GM18868 (cell line): ENCODE data around the gene STX5.
"Not testable (repeated sequence)": the region's sequence is repeated elsewhere in the genome, so short reads cannot be mapped to it uniquely, and the experiment has no call there.

Source experiments
- ATAC-seq: cut with Tn5 transposase; IDR thresholded peaks from one replicate; pipeline ENCODE4 v1.9.1; 2021; ENCODE audit warnings: mild to moderate bottlenecking, moderate library complexity; ENCODE audit not compliant: unreplicated experiment

Gene STX5

GRCh38 chr11:62832336-62833234 lies 734 bp upstream of the STX5 start, which contains the start of gene TEX54:
TSS of gene TEX54 (minus strand) at chr11:62832841.
- ATAC-seq = no peak

DNA sequence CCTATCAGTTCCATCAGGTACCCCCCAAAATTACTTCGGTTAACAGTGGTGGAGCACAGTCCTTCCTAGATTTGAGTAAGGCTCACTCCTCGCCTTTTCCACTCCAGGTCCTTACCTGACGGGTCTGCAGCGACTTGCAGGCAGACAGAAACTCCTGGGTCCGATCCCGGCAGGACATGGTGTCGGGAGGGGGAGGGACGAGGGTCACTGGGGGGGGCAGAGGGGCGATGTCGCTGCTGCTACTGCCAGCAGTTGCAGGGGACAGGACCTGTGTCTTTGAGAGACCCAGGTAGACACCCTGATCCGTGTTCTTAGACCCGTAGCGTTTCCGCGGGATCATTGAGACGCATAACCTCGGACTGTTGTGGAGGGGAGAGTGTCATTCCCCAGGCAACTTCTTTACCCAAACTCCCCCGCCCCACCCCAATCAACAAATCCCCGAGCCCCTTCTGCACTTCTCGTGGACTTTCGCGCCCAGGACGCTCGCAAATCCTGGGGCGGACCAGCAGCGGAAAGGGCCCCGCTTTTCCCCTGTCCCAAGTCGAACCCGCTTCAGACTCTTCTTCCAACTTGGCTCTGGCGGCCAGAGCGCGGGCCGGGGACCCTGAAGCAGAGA lies 839 bp downstream of the STX5 start:
- ATAC-seq = no peak

DNA sequence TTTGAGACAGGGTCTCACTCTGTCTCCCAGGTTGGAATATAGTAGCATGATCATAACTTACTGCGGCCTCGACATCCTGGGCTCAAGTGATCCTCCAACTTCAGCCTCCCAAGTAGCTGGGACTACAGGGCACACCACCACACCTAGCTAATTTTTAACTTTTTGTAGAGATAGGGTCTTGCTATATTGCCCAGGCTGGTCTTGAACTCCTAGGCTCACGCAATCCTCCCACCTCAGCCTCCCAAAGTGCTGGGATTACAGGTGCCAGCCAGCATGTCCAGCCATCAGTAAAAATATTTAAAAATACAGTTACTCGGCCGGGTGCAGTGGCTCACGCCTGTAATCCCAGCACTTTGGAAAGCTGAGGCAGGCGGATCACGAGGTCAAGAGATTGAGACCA lies 3.7 kb downstream of the STX5 start:
- ATAC-seq = not testable (repeated sequence)

- no peak for ATAC-seq
Observed at GRCh38 chr11:62823677-62824076, 8.2 kb downstream of the STX5 start.

DNA sequence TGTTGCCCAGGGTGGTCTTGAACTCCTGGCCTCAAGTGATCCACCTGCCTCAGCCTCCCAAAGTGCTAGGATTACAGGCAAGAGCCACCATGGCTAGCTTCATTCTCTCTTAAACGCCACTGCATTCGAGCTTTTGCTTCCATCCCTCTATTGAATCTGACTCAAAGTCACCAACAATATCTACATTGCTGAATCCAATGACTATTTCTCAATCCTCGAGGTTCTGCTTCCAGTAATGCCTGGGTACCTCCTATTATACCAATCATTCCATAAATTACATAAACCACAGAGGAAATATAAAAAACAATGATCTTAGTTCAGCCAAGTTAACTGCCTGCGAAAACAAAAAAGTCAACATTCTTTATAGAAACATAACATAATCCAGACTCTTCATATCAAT lies 14.7 kb downstream of the STX5 start:
- no peak for ATAC-seq

GRCh38 chr11:62816557-62816956 lies 15.3 kb downstream of the STX5 start:
- ATAC-seq = no peak

GRCh38 chr11:62811659-62812058 lies 20.2 kb downstream of the STX5 start:
- ATAC-seq = no peak

- no peak for ATAC-seq
Observed at GRCh38 chr11:62810748-62811147, 21.1 kb downstream of the STX5 start.

DNA sequence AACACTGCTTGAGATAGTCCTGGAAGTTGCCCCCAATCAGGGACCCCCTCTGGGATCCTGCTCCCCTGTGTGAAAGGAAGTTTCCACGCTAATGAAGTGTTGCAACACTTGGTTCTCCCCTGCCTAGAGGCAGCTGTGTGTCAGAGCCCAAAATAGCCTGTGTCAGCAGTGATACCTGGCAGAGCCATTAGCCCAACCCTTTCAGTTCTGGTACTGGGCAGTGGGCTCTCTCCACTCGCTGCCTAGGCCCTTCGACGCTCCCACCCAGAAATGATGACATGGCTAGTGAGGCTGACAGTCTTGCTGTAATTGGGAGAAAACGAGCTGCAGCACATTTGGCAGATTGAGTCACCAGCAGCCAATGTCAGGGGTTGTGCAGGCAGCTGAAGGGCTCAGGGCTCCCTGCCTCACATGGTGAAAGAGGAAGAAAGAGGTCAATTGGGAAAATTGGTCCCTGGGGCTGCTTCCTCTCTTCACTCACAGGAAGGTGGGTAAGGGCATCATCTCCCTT lies 25.2 kb downstream of the STX5 start:
- ATAC-seq = no peak

DNA sequence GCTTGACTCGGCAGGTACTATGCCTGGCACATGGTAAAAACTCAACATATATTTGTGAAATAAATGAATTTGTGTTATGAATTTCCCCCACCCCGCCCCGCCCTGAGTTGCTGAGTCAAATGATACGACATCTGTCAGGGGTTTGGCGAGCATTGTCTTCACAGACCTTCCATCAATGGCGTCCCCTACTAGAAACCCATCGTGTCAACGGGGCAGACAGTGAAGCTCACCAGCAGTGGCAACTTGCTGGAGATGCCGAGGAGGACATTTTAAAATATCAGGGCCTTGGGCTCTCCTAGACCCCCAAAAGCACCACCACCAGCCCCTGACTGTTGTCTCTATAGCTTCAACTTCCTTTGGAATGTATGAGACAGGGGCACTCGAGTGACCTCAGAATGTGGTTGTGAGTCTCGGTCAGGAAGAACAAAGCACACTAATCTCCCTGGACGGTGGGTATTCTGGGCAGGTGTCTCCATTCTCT lies 25.9 kb downstream of the STX5 start:
- peak; percentile 2 for ATAC-seq

DNA sequence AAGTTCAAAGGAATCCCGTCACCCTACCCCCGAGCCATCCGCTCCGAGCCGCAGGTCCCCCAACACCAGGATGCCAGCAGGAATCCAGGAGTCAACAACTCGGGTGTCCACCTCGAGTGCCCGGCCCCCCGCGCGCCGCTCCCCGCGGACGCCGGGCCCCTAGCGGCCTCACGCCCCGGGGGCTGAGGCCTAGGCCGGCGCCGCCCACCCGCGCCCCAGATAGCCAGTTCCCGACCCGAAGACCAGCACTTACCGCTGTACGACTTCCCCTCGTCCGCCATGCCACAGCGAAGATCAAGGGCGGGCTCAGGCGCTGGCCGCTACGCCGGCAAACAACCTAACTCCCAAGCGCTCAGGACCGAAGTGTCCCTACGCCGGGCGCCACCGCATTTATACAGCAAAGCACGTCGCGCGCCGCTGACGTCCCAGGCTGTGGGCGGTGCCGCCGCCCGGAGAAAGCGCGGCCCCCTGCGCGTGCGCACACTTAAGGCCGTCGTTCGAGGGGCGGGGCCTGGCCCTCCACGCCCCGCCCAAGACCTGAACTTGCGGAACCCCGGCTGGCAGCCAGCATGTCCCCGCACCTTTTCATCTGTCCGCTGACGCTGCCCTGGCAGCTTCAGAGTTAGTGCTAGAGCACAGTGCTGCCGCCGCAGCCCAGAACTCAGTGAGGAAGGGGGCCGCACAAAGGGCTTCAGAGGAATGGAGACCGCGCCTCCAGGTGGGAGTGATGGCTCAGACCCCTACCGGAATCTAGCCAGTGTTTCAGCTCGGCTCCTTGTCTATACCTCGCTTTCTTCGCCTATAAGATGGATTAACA lies 26.6 kb downstream of the STX5 start, which contains the start of gene NXF1:
NXF1 (minus strand) TSS at position 365 of the 817 bp plus-strand sequence; CDS start at position 281, 84 bp downstream.
- ATAC-seq = peak; percentile 78

DNA sequence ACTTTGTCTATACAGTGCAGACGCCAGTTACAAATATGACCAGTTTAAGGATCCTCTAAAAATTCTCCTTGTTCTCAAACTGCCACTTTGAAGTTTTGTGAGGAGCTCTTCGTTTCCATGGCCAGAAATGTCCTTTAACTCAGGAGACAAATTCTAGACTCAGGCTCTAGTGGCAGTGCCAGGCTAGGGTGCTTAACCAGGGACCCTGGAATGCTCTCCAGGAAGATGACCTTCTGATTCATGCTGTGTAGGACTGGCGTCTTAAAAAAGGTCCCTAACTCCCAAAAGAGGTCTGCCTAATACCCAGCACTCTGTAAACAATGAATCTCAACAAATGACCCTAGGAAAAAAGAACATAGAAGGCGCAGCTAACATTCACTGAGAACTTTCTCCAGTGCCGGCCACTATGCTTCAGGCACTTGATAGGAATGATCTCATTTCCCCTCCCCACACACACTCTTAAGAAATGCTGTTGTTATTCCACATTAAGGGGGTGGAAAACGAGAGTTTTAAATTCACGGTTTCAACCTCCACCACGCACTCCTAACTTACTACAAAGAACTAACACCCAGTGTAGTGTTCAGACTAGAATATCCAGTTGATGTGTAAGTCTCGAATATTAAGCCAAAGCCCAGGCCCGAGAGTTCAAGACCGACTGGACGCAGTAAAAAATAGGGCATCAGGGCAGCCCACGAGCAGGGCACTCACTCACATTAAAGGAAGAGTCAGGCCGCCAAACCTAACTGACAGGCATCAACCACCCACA lies 27.4 kb downstream of the STX5 start:
- ATAC-seq = no peak

- ATAC-seq = no peak
Observed at GRCh38 chr11:62801071-62801470, 30.8 kb downstream of the STX5 start.

- no peak for ATAC-seq
Observed at GRCh38 chr11:62799486-62799885, 32.4 kb downstream of the STX5 start.

GRCh38 chr11:62796281-62796680 lies 35.6 kb downstream of the STX5 start:
- no peak for ATAC-seq

- no peak for ATAC-seq
Observed at GRCh38 chr11:62794201-62794775, 37.6 kb downstream of the STX5 start.

DNA sequence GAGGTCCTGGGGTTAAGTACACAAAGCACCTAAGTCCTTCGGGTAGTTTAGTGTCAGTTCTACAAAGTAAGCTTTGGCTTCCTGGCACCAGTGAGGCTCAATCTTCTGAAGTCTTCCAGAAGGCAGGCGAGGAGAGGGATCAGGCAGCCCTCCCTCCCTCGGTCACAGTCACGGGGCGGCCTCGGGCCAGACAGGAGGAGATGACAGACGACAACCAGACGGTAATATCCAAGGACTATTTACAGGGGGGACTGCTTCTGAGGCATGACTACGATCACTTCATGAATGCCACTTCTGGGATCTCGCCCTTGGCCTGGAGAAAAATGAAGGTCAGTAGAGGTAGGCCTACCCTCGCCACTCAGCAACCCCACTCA lies 39.7 kb downstream of the STX5 start:
- no peak for ATAC-seq

DNA sequence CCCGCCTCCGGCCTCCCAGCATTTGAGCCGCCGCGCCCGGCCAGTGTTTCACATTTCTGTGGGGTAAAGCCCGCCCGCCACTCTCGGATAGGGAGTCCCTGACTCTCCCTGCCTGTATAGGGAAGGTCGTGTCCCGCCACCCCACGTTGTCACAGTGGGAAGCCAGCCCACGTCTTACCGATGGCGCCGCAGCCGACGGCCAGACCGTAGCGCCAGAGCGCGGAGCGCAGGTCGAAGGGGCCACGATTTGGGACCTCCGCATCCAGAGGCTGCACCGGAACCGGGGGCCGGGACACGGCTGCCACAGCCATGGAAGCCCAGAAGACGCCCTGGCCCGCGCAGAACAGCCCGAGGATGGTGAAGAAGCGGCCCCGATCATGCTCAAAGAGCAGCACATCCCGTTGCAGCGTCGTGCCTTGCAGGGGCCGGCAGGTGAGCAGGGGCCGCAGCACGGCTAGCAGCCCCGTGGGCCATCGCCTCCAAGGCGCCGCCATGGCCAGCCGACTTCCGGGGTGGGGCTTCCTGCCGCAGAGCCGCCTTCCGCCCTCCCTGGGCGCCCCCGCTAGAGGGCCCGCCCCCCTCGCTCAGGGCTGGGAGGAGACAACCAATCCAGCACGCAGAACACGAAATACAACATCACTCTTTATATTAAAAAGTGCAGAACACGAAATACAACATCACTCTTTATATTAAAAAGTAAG lies 40.2 kb downstream of the STX5 start, which contains the start of gene TMEM223:
TMEM223 (minus strand) TSS at position 506 of the 701 bp plus-strand sequence; CDS start at position 494, 12 bp downstream.
- ATAC-seq = peak; percentile 73

DNA sequence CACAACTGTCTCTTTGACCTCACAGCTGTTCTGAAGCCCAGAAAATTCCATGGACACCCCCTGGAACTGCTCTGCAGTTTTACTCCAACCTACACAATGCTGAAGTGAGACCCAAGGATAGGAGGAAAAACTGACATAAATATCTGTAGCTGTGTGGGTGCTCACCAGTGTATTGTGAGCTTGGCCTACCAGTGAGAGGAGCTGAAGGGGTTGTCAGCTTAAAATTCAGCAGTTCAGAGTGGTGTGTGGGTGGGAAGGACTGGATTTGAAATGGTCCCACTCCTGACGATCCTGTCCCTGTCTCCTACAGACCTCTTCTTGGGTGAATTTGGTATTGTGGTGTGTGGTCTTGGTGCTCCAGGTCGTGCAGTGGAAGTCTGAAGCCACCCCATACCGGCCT lies 42.3 kb downstream of the STX5 start:
- no peak for ATAC-seq
